ENCODE results near the gene ZNF274.
"Not testable (repeated sequence)": the region's sequence is repeated elsewhere in the genome, so short reads cannot be mapped to it uniquely, and the experiment has no call there.

ZNF274 gene

GRCh38 chr19:58212336-58213074, 29.6 kb downstream of the ZNF274 start:
- no peak for DNase-seq (ENCODE audit: low read depth)

DNA sequence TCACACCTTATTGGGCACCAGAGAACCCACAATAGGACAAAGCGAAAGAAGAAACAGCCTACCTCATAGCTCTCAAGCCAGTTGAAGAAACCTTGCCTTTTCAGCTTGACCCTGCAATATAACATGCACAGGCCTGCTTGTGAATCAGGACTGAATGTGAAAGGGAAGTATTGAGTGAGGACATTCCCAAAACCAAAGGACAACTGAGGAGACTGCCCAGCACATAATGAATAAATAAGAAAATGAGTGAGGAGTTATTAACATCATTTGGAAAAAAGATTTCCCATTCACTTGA, 30.2 kb downstream of the ZNF274 start:
- no peak for DNase-seq (ENCODE audit: low read depth)

DNA sequence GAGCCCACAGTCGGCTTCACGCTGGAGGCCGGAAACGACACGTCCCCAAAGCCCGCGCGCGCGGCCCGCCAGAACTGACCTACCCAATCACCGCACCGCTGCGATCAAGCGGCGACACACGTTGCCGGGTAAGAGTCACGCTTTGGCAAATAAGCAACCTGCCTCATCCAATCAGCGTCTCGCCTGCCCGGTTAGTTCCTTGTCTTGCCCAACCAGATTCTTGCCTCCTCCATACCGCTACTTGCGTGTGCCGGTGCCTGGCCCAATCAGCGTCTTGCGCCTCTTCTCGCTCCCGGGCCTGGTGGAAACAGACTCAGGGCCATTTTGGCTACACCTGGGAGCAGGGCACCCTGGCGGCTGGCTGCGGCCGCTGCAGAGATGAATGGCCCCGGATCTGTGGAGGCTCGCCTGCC, 34.2 kb downstream of the ZNF274 start:
- DNase-seq (ENCODE audit: low read depth): no peak

GRCh38 chr19:58217607-58218391, 34.9 kb downstream of the ZNF274 start:
- no peak for DNase-seq (ENCODE audit: low read depth)

- no peak for DNase-seq (ENCODE audit: low read depth)
These were observed 36.0 kb downstream of the ZNF274 start for GRCh38 chr19:58218899-58219298.

GRCh38 chr19:58227964-58228584, 45.2 kb downstream of the ZNF274 start:
- DNase-seq (ENCODE audit: low read depth): no peak

- peak; percentile 31 for DNase-seq (ENCODE audit: low read depth)
These were observed 45.9 kb downstream of the ZNF274 start, which contains the start of gene ZNF544 for GRCh38 chr19:58228585-58229254. TSS of gene ZNF544 (plus strand) at chr19:58228914. CDS start at chr19:58244024, 15,110 bp downstream.

- no peak for DNase-seq (ENCODE audit: low read depth)
These were observed 46.4 kb downstream of the ZNF274 start for GRCh38 chr19:58229255-58229639.

DNA sequence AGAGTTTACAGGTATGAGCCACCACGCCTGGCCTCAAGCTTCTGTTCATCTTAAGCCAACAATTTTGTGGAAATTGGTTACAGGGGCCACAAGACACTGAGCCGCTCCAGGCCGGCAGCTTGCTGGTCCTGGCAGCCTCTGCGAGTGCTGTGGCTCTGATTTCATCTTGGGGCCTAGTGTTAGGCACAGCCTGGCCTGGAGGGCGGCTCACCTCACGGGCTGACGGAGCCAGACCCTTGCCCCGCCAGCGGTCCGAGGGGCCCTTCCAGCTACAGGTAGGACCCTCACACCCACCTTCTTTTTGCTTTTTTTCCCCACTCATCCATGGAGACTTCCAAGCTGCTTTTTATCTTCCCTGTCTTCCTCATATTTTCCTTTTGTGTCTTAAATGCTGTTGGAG, 54.5 kb downstream of the ZNF274 start:
- DNase-seq (ENCODE audit: low read depth): no peak

- DNase-seq (ENCODE audit: low read depth): no peak
These were observed 60.5 kb downstream of the ZNF274 start for GRCh38 chr19:58243351-58243750.

GRCh38 chr19:58248886-58249285, 66.0 kb downstream of the ZNF274 start:
- no peak for DNase-seq (ENCODE audit: low read depth)

GRCh38 chr19:58252102-58252685, 69.3 kb downstream of the ZNF274 start:
- no peak for DNase-seq (ENCODE audit: low read depth)

DNA sequence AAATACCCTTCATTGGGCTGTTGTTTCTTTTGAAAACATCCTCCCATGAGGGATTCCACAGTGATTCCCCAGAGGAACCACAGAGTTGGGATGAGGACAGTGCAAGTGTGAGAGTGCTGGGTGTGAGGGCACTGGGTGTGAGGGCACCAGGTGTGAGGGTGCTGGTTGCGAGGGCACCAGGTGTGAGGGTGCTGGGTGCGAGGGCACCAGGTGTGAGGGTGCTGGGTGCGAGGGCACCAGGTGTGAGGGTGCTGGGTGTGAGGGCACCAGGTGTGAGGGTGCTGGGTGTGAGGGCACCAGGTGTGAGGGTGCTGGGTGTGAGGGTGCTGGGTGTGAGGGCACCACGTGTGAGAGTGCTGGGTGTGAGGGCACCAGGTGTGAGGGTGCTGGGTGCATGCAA, 75.4 kb downstream of the ZNF274 start:
- DNase-seq (ENCODE audit: low read depth): not testable (repeated sequence)

GRCh38 chr19:58261600-58261967, 78.7 kb downstream of the ZNF274 start:
- no peak for DNase-seq (ENCODE audit: low read depth)

- no peak for DNase-seq (ENCODE audit: low read depth)
These were observed 79.4 kb downstream of the ZNF274 start for GRCh38 chr19:58261968-58262921.

- no peak for DNase-seq (ENCODE audit: low read depth)
These were observed 80.0 kb downstream of the ZNF274 start for GRCh38 chr19:58262922-58263296.
